ENCODE data around the gene TRIM17. TPM values are rescaled to one million over a fixed set of nuclear protein-coding genes. Genes with fewer than 3 reads are reported as not detected.

TRIM17 gene
- polyA plus RNA-seq, 1 donor from 2014 or later = 0.14 TPM

DNA sequence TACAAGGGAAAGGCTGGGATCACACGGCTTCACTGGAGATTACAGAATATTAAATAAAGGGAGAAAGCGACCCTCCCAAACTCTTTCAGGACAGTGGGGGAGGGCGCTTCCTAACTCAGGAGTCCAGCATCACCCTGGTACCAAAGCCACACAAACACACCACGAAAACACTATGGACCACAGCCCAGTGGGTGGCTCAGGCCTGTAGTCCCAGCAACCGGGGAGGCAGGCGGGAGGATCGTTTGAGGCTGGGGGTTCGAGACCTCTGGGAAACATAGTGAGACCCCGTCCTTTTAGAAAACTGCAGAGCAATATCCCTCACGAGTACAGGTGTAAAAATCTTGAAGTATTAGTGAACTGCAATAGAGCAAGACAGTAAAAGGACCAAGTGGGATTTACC lies 26.0 kb downstream of the TRIM17 start:
- no peaks in the 10 kb centered on the region for H3K27me3 ChIP-seq (ENCODE audit: insufficient read depth, low read depth, low read length)
- TF ChIP-seq, protein P1, sequence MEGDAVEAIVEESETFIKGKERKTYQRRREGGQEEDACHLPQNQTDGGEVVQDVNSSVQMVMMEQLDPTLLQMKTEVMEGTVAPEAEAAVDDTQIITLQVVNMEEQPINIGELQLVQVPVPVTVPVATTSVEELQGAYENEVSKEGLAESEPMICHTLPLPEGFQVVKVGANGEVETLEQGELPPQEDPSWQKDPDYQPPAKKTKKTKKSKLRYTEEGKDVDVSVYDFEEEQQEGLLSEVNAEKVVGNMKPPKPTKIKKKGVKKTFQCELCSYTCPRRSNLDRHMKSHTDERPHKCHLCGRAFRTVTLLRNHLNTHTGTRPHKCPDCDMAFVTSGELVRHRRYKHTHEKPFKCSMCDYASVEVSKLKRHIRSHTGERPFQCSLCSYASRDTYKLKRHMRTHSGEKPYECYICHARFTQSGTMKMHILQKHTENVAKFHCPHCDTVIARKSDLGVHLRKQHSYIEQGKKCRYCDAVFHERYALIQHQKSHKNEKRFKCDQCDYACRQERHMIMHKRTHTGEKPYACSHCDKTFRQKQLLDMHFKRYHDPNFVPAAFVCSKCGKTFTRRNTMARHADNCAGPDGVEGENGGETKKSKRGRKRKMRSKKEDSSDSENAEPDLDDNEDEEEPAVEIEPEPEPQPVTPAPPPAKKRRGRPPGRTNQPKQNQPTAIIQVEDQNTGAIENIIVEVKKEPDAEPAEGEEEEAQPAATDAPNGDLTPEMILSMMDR (IDR thresholded peaks at IDR 0.05; ENCODE audit: poor library complexity, severe bottlenecking) = no peak
- TF ChIP-seq EP300 (conservative IDR thresholded peaks at IDR 0.05; ENCODE audit: poor library complexity, severe bottlenecking) (no peak), EZH2 (IDR thresholded peaks at IDR 0.05; ENCODE audit: borderline replicate concordance, insufficient read depth, low read length, poor library complexity, severe bottlenecking) (no peak), SMC3 (conservative IDR thresholded peaks at IDR 0.05; ENCODE audit: poor library complexity) (no peak), MXI1 (conservative IDR thresholded peaks at IDR 0.05; ENCODE audit: poor library complexity, severe bottlenecking) (no peak)

DNA sequence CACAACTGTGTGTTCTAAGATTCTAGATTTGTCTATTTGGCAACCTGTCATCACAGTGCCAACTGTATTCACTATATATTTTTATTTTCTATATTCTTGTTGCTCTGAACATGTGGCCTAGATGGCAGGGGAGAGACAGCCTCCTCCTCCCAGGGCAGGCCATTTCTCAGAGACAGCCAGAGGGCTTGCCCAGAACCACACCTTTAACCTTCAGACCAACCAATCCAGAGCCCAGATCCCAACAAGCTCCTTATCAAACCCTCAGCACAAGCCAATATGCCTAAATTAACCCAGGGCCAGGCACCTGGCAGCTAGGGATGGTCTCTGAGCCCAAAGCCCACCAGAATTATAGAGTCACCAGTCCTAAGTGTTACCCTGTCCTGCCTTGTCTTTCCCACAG lies 29.3 kb downstream of the TRIM17 start:
- Histone ChIP-seq H3K27ac (ENCODE audit: low read length) (no peak overlapping the region), H3K4me2 (ENCODE audit: low read length) (no peak overlapping the region), H3K79me2 (replicated peaks; ENCODE audit: insufficient read depth, low read length) (no peaks in the 10 kb centered on the region), H2AFZ (ENCODE audit: low read depth, low read length) (no peak overlapping the region), H3K9ac (ENCODE audit: low read length) (no peak overlapping the region), H3K27me3 (ENCODE audit: insufficient read depth, low read depth, low read length) (no peaks in the 10 kb centered on the region), H4K20me1 (ENCODE audit: insufficient read depth) (no peaks in the 10 kb centered on the region), H3K36me3 (ENCODE audit: insufficient read depth, low read length) (no peaks in the 10 kb centered on the region), H3K4me3 (ENCODE audit: low read length) (no peak overlapping the region), H3F3A (ENCODE audit: insufficient read depth, low read length, poor library complexity, severe bottlenecking) (no peaks in the 10 kb centered on the region), H3K9me3 (ENCODE audit: low read length) (no peaks in the 10 kb centered on the region), H3K9me2 (ENCODE audit: insufficient read depth, low read length) (no peaks in the 10 kb centered on the region)
- TF ChIP-seq EP300 (conservative IDR thresholded peaks at IDR 0.05; ENCODE audit: poor library complexity, severe bottlenecking) (no peak), MXI1 (conservative IDR thresholded peaks at IDR 0.05; ENCODE audit: poor library complexity, severe bottlenecking) (no peak), TAF1 (IDR thresholded peaks at IDR 0.05; ENCODE audit: low read depth) (no peak), RAD21 (conservative IDR thresholded peaks at IDR 0.05) (no peak)
- TF ChIP-seq, protein P1 (IDR thresholded peaks at IDR 0.05; ENCODE audit: poor library complexity, severe bottlenecking) = no peak
- TF ChIP-seq, protein P2, sequence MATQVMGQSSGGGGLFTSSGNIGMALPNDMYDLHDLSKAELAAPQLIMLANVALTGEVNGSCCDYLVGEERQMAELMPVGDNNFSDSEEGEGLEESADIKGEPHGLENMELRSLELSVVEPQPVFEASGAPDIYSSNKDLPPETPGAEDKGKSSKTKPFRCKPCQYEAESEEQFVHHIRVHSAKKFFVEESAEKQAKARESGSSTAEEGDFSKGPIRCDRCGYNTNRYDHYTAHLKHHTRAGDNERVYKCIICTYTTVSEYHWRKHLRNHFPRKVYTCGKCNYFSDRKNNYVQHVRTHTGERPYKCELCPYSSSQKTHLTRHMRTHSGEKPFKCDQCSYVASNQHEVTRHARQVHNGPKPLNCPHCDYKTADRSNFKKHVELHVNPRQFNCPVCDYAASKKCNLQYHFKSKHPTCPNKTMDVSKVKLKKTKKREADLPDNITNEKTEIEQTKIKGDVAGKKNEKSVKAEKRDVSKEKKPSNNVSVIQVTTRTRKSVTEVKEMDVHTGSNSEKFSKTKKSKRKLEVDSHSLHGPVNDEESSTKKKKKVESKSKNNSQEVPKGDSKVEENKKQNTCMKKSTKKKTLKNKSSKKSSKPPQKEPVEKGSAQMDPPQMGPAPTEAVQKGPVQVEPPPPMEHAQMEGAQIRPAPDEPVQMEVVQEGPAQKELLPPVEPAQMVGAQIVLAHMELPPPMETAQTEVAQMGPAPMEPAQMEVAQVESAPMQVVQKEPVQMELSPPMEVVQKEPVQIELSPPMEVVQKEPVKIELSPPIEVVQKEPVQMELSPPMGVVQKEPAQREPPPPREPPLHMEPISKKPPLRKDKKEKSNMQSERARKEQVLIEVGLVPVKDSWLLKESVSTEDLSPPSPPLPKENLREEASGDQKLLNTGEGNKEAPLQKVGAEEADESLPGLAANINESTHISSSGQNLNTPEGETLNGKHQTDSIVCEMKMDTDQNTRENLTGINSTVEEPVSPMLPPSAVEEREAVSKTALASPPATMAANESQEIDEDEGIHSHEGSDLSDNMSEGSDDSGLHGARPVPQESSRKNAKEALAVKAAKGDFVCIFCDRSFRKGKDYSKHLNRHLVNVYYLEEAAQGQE (IDR thresholded peaks at IDR 0.05; ENCODE audit: borderline replicate concordance) = no peak

More for the DNA sequence above, 26.0 kb downstream of the TRIM17 start:
- no peaks in the 10 kb centered on the region for H4K20me1 ChIP-seq (ENCODE audit: insufficient read depth)
- no peaks in the 10 kb centered on the region for H3K79me2 ChIP-seq (replicated peaks; ENCODE audit: insufficient read depth, low read length)
- no peaks in the 10 kb centered on the region for H3K9me3 ChIP-seq (ENCODE audit: low read length)
- H3K9ac ChIP-seq (ENCODE audit: low read length) = no peak overlapping the region
- no peaks in the 10 kb centered on the region for H3K36me3 ChIP-seq (ENCODE audit: insufficient read depth, low read length)
- no peak overlapping the region for H2AFZ ChIP-seq (ENCODE audit: low read depth, low read length)
- no peaks in the 10 kb centered on the region for H3F3A ChIP-seq (ENCODE audit: insufficient read depth, low read length, poor library complexity, severe bottlenecking)
- H3K27ac ChIP-seq (ENCODE audit: low read length) = no peak overlapping the region
- H3K9me2 ChIP-seq (ENCODE audit: insufficient read depth, low read length) = no peaks in the 10 kb centered on the region
- H3K4me2 ChIP-seq (ENCODE audit: low read length) = no peak overlapping the region
- H3K4me3 ChIP-seq (ENCODE audit: low read length) = no peak overlapping the region
